Head of caudate nucleus (tissue), 42 donors: ENCODE results near the gene TFAP2E.

Experiments used
- DNase-seq, 42 donors: peaks; one replicate each; pipeline versions ENCODE4 v3.0.0 to v3.0.0-alpha.2; 2020 to 2021; ENCODE audit warnings: mixed read lengths in 7 of 42
- intact Hi-C: fragments of 100-400 bp; cut with DNase I; formaldehyde crosslinking; loops from one replicate; pipeline ENCODE4 v1.15.0; 2022

The TFAP2E gene

GRCh38 chr1:35587736-35588135 is 14.6 kb downstream of the TFAP2E start:
- intact Hi-C loops, result no loop called here
- no peak for DNase-seq

- intact Hi-C loops, result no loop called here
Observed at GRCh38 chr1:35588197-35588910, 15.2 kb downstream of the TFAP2E start.

GRCh38 chr1:35589516-35590427 is 16.7 kb downstream of the TFAP2E start:
- intact Hi-C loops, result no loop called here
- peak in 2 of 42 donors; percentile 11 to 22 for DNase-seq

More at GRCh38 chr1:35588197-35588910, 15.2 kb downstream of the TFAP2E start:
- DNase-seq, result peak in 1 of 42 donors; percentile 8

GRCh38 chr1:35590476-35591040 is 17.4 kb downstream of the TFAP2E start:
- intact Hi-C loops, result no loop called here
- DNase-seq, result peak in 1 of 42 donors; percentile 32

GRCh38 chr1:35591211-35591610 is 18.1 kb downstream of the TFAP2E start:
- intact Hi-C loops, result no loop called here
- DNase-seq, result peak in 2 of 42 donors; percentile 15 to 25

- DNase-seq, result peak in 3 of 42 donors; percentile 8 to 19 (median 18)
- intact Hi-C loops, result no loop called here
Observed at GRCh38 chr1:35592991-35593769, 20.1 kb downstream of the TFAP2E start.

GRCh38 chr1:35594005-35594760 is 21.1 kb downstream of the TFAP2E start:
- peak in 2 of 42 donors; percentile 29 to 31 for DNase-seq
- intact Hi-C loops, result no loop called here

- peak in 2 of 42 donors; percentile 27 to 39 for DNase-seq
- intact Hi-C loops, result no loop called here
Observed at GRCh38 chr1:35595684-35596083, 22.6 kb downstream of the TFAP2E start.

- intact Hi-C loops, result no loop called here
- DNase-seq, result peak in 2 of 42 donors; percentile 22 to 30
Observed at GRCh38 chr1:35597870-35598269, 24.8 kb downstream of the TFAP2E start.

- intact Hi-C loops, result no loop called here
- DNase-seq, result peak in 1 of 42 donors; percentile 22
Observed at GRCh38 chr1:35598895-35599294, 25.8 kb downstream of the TFAP2E start.

GRCh38 chr1:35599411-35599810 is 26.3 kb downstream of the TFAP2E start:
- intact Hi-C loops, result no loop called here
- no peak for DNase-seq

GRCh38 chr1:35600593-35600992 is 27.5 kb downstream of the TFAP2E start:
- no peak for DNase-seq
- intact Hi-C loops, result no loop called here

- intact Hi-C loops, result no loop called here
- DNase-seq, result peak in 20 of 42 donors; percentile 9 to 64 (median 32)
Observed at GRCh38 chr1:35603468-35603867, 30.4 kb downstream of the TFAP2E start.

- DNase-seq, result no peak
- intact Hi-C loops, result no loop called here
Observed at GRCh38 chr1:35603941-35604340, 30.8 kb downstream of the TFAP2E start.

- DNase-seq, result no peak
- intact Hi-C loops, result no loop called here
Observed at GRCh38 chr1:35605071-35605866, 32.2 kb downstream of the TFAP2E start.

- no peak for DNase-seq
- intact Hi-C loops, result no loop called here
Observed at GRCh38 chr1:35605867-35606182, 32.7 kb downstream of the TFAP2E start.

GRCh38 chr1:35611655-35612054 is 38.5 kb downstream of the TFAP2E start:
- DNase-seq, result no peak
- intact Hi-C loops, result no loop called here

- intact Hi-C loops, result no loop called here
- no peak for DNase-seq
Observed at GRCh38 chr1:35615440-35615839, 42.3 kb downstream of the TFAP2E start.
